H9 (cell line): ENCODE data around the gene MCM8. TPM values are rescaled to one million over a fixed set of nuclear protein-coding genes. Genes with fewer than 3 reads are reported as not detected.

Experiments
- DNase-seq: peaks from one replicate; pipeline ENCODE4 v3.0.0-alpha.2; 2017
- H2AFZ ChIP-seq: one replicate; pipeline ENCODE4 v1.6.1; 2013; ENCODE audit warnings: mild to moderate bottlenecking, low read length, control low read depth, moderate library complexity
- H2AK5ac ChIP-seq: 2 replicates; pipeline ENCODE4 v1.6.1; 2013; ENCODE audit warnings: low read length, control low read depth, mixed read lengths; ENCODE audit not compliant: insufficient read length
- H2BK120ac ChIP-seq: one replicate; pipeline ENCODE4 v1.6.1; 2013; ENCODE audit warnings: low read depth, mild to moderate bottlenecking, low read length, control low read depth, inconsistent platforms; ENCODE audit not compliant: poor library complexity, severe bottlenecking
- H2BK12ac ChIP-seq: 2 replicates; pipeline ENCODE4 v1.6.1; 2013; ENCODE audit warnings: low read length, control low read depth, mixed read lengths, low read depth; ENCODE audit not compliant: insufficient read length
- H2BK15ac ChIP-seq: 2 replicates; pipeline ENCODE4 v1.6.1; 2013; ENCODE audit warnings: low read depth, low read length, control low read depth
- H2BK20ac ChIP-seq: one replicate; pipeline ENCODE4 v1.6.1; 2013; ENCODE audit warnings: low read depth, mild to moderate bottlenecking, low read length, control low read depth, inconsistent platforms; ENCODE audit not compliant: poor library complexity, severe bottlenecking
- H2BK5ac ChIP-seq: 2 replicates; pipeline ENCODE4 v1.6.1; 2013; ENCODE audit warnings: low read length, control low read depth, mixed read lengths; ENCODE audit not compliant: insufficient read length
- H3K14ac ChIP-seq: 2 replicates; pipeline ENCODE4 v1.6.1; 2013; ENCODE audit warnings: low read length, control low read depth; ENCODE audit not compliant: insufficient read depth
- H3K18ac ChIP-seq: 2 replicates; pipeline ENCODE4 v1.6.1; 2013; ENCODE audit warnings: low read depth, mild to moderate bottlenecking, mixed read lengths, low read length, control low read depth; ENCODE audit not compliant: insufficient read length
- H3K23ac ChIP-seq: 2 replicates; pipeline ENCODE4 v1.6.1; 2013; ENCODE audit warnings: low read length, control low read depth, mixed read lengths, low read depth; ENCODE audit not compliant: insufficient read length
- H3K23me2 ChIP-seq: 2 replicates; pipeline ENCODE4 v1.6.1; 2013; ENCODE audit warnings: low read depth, mild to moderate bottlenecking, mixed read lengths, low read length, control low read depth; ENCODE audit not compliant: insufficient read length, poor library complexity, severe bottlenecking
- H3K27ac ChIP-seq: 2 replicates; pipeline ENCODE4 v1.5.1; 2013; ENCODE audit warnings: low read length, control low read depth, mixed read lengths, low read depth; ENCODE audit not compliant: insufficient read length
- H3K27me3 ChIP-seq: 2 replicates; pipeline ENCODE4 v1.6.1; 2013; ENCODE audit warnings: low read length, control low read depth, inconsistent platforms; ENCODE audit not compliant: insufficient read depth
- H3K4ac ChIP-seq: 2 replicates; pipeline ENCODE4 v1.6.1; 2013; ENCODE audit warnings: low read depth, mild to moderate bottlenecking, control low read depth, inconsistent platforms, low read length, moderate library complexity
- H3K4me1 ChIP-seq: 2 replicates; pipeline ENCODE4 v1.6.1; 2013; ENCODE audit warnings: low read length, control low read depth, inconsistent platforms; ENCODE audit not compliant: insufficient read depth
- H3K4me2 ChIP-seq: 2 replicates; pipeline ENCODE4 v1.6.1; 2013; ENCODE audit warnings: low read length, control low read depth, mixed read lengths; ENCODE audit not compliant: insufficient read length, insufficient read depth
- H3K56ac ChIP-seq: 2 replicates; pipeline ENCODE4 v1.6.1; 2013; ENCODE audit warnings: low read depth, mild to moderate bottlenecking, mixed read lengths, low read length, control low read depth; ENCODE audit not compliant: insufficient read length
- H3K79me1 ChIP-seq: 2 replicates; pipeline ENCODE4 v1.6.1; 2013; ENCODE audit warnings: low read depth, mild to moderate bottlenecking, moderate library complexity, low read length, control low read depth, inconsistent platforms; ENCODE audit not compliant: insufficient read depth, poor library complexity, severe bottlenecking
- H3K79me2 ChIP-seq: 2 replicates; pipeline ENCODE4 v1.6.1; 2013; ENCODE audit warnings: low read length, control low read depth, inconsistent platforms; ENCODE audit not compliant: insufficient read depth
- H3K9ac ChIP-seq: 2 replicates; pipeline ENCODE4 v1.6.1; 2013; ENCODE audit warnings: low read length, control low read depth, mixed read lengths; ENCODE audit not compliant: insufficient read length; ENCODE audit errors: extremely low read depth
- H3K9me3 ChIP-seq: one replicate; pipeline ENCODE4 v1.6.1; 2013; ENCODE audit warnings: low read depth, low read length, inconsistent platforms; ENCODE audit not compliant: control insufficient read depth
- H3T11ph ChIP-seq: one replicate; pipeline ENCODE4 v1.6.1; 2013; ENCODE audit warnings: mild to moderate bottlenecking, low read length, control low read depth, inconsistent platforms
- H4K20me1 ChIP-seq: one replicate; pipeline ENCODE4 v1.6.1; 2013; ENCODE audit not compliant: control insufficient read depth, insufficient read length, insufficient read depth
- H4K5ac ChIP-seq: 2 replicates; pipeline ENCODE4 v1.6.1; 2013; ENCODE audit warnings: low read depth, mild to moderate bottlenecking, mixed read lengths, low read length, control low read depth; ENCODE audit not compliant: insufficient read length
- H4K8ac ChIP-seq: replicated peaks from 2 replicates; pipeline ENCODE4 v1.6.1; 2013; ENCODE audit warnings: low read length, control low read depth, mixed read lengths, low read depth; ENCODE audit not compliant: insufficient read length
- H4K91ac ChIP-seq: 2 replicates; pipeline ENCODE4 v1.6.1; 2013; ENCODE audit warnings: low read depth, mild to moderate bottlenecking, moderate library complexity, mixed read lengths, low read length, control low read depth; ENCODE audit not compliant: insufficient read length
- H3K27ac Mint-ChIP-seq, 3 experiments: 2 replicates in 2 of 3; 3 replicates in 1 of 3; pipeline ENCODE4 v1.8.0; 2020 to 2021; ENCODE audit warnings: mixed read lengths in 3 of 3, mild to moderate bottlenecking in 1 of 3, moderate library complexity in 1 of 3
- H3K27me3 Mint-ChIP-seq: 2 replicates; pipeline ENCODE4 v1.8.0; 2021; ENCODE audit warnings: low read depth, mild to moderate bottlenecking, moderate library complexity, mixed read lengths
- H3K36me3 Mint-ChIP-seq, 3 experiments: 2 replicates in 2 of 3; 3 replicates in 1 of 3; pipeline ENCODE4 v1.8.0; 2020 to 2021; ENCODE audit warnings: low read depth in 3 of 3, mixed read lengths in 3 of 3; ENCODE audit not compliant: insufficient read depth in 1 of 3
- H3K4me1 Mint-ChIP-seq, 2 experiments: 2 replicates each; pipeline ENCODE4 v1.8.0; 2020; ENCODE audit warnings: mixed read lengths in 2 of 2
- H3K4me3 Mint-ChIP-seq, 2 experiments: 2 replicates in 1 of 2; 3 replicates in 1 of 2; pipeline ENCODE4 v1.8.0; 2020 to 2021; ENCODE audit warnings: mild to moderate bottlenecking in 2 of 2, mixed read lengths in 2 of 2, moderate library complexity in 1 of 2
- H3K9me3 Mint-ChIP-seq, 2 experiments: 2 replicates in 1 of 2; 3 replicates in 1 of 2; pipeline ENCODE4 v1.8.0; 2020; ENCODE audit warnings: mild to moderate bottlenecking in 2 of 2, mixed read lengths in 2 of 2, moderate library complexity in 1 of 2
- WGBS: extraction: QIAGEN DNeasy Blood & Tissue Kit; methylation state at CpG from one replicate; pipeline ENCODE4 v1.1.7; 2013; ENCODE audit warnings: missing lambda C conversion rate, low lambda C conversion rate, mixed read lengths; ENCODE audit not compliant: insufficient read length; ENCODE audit errors: extremely low coverage; 5-methylcytosine and 5-hydroxymethylcytosine counted together
- total RNA-seq: library from RNA; stranded (reverse); gene quantifications from 2 replicates; pipeline ENCODE4 v1.2.1, GENCODE V29; 2021
- TF ChIP-seq, protein P1 (sequence below): fragments of 200-600 bp; sonication (generic); conservative IDR thresholded peaks from 3 replicates; pipeline ENCODE4 v1.8.0; 2021; ENCODE audit warnings: antibody characterized with exemption, mild to moderate bottlenecking

The MCM8 gene
- total RNA-seq, 1 experiment from 2014 or later: 32.2 TPM

DNA sequence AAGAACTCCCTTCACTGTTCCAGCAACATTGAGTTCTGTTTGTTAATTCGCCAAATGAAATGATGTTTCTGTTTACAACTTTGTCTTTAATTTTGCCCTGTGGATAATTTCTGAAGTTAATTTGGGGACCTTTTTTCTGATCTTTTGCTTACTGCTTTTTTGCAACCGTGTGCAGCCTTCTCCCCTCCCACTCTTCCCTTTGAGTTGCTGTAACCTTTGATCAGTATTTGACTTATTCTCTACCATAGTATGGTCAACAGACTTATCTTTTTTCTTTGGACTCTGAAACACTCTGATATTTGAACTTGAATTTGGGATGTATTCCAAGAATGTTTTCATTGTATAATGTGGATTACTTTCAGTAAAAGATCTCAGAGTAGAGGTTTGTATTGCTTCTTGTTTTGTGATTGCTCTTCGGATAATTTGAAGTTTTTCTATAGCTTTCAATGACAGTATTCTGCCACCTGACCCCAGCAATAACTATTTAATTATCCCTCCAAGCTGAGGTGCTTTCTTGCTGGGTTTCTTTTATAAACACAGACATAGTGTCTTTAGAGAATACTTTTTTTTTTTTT, 57.2 kb downstream of the MCM8 start:
- H3K4me1 Mint-ChIP-seq: peaks cover 12 to 15% of the 10 kb centered on the region in 2 experiments
- no peak overlapping the region for H3K27ac Mint-ChIP-seq
- H3K27ac ChIP-seq: no peak overlapping the region

More for the DNA sequence above, 57.2 kb downstream of the MCM8 start:
- no peak for DNase-seq
- no peak overlapping the region for H3K14ac ChIP-seq
- H2AK5ac ChIP-seq: no peak overlapping the region
- H3K4ac ChIP-seq: no peak overlapping the region
- peaks cover 3% of the 10 kb centered on the region; the same call in 1 of the 2 replicates for H3K79me2 ChIP-seq
- no peak overlapping the region for H2BK12ac ChIP-seq
- peak overlapping the region; percentile 85 for H3K4me2 ChIP-seq
- no peak overlapping the region for H2BK120ac ChIP-seq
- TF ChIP-seq, protein P1, sequence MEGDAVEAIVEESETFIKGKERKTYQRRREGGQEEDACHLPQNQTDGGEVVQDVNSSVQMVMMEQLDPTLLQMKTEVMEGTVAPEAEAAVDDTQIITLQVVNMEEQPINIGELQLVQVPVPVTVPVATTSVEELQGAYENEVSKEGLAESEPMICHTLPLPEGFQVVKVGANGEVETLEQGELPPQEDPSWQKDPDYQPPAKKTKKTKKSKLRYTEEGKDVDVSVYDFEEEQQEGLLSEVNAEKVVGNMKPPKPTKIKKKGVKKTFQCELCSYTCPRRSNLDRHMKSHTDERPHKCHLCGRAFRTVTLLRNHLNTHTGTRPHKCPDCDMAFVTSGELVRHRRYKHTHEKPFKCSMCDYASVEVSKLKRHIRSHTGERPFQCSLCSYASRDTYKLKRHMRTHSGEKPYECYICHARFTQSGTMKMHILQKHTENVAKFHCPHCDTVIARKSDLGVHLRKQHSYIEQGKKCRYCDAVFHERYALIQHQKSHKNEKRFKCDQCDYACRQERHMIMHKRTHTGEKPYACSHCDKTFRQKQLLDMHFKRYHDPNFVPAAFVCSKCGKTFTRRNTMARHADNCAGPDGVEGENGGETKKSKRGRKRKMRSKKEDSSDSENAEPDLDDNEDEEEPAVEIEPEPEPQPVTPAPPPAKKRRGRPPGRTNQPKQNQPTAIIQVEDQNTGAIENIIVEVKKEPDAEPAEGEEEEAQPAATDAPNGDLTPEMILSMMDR: no peak
- no peaks in the 10 kb centered on the region for H3K9me3 ChIP-seq
- H3K4me1 ChIP-seq: no peaks in the 10 kb centered on the region
- no CpG with 5 or more reads among the region's 3 CpGs for WGBS
- H3K9me3 Mint-ChIP-seq: no peaks in the 10 kb centered on the region
- H2BK15ac ChIP-seq: no peak overlapping the region
- H2BK5ac ChIP-seq: no peak overlapping the region
- no peak overlapping the region for H2AFZ ChIP-seq
- no peak overlapping the region for H3K9ac ChIP-seq
- no peak overlapping the region for H3K23ac ChIP-seq
- no peak overlapping the region for H3K18ac ChIP-seq
- H4K91ac ChIP-seq: no peak overlapping the region
- peaks cover 6% of the 10 kb centered on the region for H3K79me1 ChIP-seq
- no peak overlapping the region for H4K8ac ChIP-seq
- no peak overlapping the region for H4K5ac ChIP-seq
- no peak overlapping the region for H2BK20ac ChIP-seq
- no peaks in the 10 kb centered on the region for H3K27me3 ChIP-seq
- H3T11ph ChIP-seq: no peak overlapping the region
- no peaks in the 10 kb centered on the region for H4K20me1 ChIP-seq
- H3K36me3 Mint-ChIP-seq: peaks cover 17 to 29% (median 28%) of the 10 kb centered on the region in 3 experiments; a peak in 6 of 7 replicates
- no peaks in the 10 kb centered on the region for H3K27me3 Mint-ChIP-seq
- H3K23me2 ChIP-seq: peaks cover 3% of the 10 kb centered on the region
- no peak overlapping the region for H3K56ac ChIP-seq
- H3K4me3 Mint-ChIP-seq: peak overlapping the region; percentile 96 to 98
